ENCODE data around the gene SEMA4D. TPM values are rescaled to one million over a fixed set of nuclear protein-coding genes. Genes with fewer than 3 reads are reported as not detected.

SEMA4D gene
- total RNA-seq, 1 donor from 2014 or later, result 0.27 TPM

DNA sequence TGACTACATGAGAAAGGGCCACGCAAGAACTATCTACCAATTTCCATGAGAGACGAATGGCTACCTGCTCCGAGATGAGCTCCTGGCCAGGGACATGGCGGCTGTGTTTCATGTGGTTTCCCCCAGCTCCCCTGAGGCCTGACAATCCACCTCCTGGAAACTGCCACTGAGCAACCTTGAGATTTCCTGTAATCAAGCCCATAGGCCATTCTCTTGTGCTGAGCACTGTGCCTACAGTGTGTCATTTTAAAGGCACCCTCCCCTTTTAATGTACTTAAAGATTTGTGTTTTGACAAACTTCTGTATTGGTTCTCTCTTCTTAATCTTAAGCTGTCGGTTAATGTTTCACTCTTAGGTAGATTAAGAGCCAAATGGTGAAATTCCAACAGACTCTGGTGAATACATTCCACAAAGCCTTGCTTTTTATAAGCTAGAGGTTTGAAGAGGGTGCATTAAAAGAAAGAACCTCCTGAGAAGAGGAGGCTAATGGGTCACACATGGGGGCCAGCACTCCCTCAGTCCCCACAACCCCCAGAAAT lies 107.3 kb downstream of the SEMA4D start:
- DNase-seq (ENCODE audit: low read depth), result no peak

GRCh38 chr9:89390068-89390555 lies 107.8 kb downstream of the SEMA4D start:
- no peak for DNase-seq (ENCODE audit: low read depth)

DNA sequence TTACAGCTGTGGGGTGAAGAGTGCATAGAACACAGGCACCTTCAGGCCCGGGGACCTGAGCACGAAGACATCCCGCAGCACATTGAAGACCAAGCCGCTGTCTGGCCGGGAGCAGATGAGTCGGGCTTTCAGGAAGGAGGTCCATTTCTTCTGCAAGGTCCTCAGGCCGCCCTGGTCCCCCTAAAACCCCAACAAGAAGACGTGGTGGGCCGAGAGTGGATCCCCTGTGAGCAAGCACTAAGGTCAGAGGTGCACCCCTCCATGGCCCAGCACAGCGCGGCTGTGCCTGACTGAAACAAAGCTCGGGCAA lies 109.1 kb downstream of the SEMA4D start:
- no peak for DNase-seq (ENCODE audit: low read depth)

DNA sequence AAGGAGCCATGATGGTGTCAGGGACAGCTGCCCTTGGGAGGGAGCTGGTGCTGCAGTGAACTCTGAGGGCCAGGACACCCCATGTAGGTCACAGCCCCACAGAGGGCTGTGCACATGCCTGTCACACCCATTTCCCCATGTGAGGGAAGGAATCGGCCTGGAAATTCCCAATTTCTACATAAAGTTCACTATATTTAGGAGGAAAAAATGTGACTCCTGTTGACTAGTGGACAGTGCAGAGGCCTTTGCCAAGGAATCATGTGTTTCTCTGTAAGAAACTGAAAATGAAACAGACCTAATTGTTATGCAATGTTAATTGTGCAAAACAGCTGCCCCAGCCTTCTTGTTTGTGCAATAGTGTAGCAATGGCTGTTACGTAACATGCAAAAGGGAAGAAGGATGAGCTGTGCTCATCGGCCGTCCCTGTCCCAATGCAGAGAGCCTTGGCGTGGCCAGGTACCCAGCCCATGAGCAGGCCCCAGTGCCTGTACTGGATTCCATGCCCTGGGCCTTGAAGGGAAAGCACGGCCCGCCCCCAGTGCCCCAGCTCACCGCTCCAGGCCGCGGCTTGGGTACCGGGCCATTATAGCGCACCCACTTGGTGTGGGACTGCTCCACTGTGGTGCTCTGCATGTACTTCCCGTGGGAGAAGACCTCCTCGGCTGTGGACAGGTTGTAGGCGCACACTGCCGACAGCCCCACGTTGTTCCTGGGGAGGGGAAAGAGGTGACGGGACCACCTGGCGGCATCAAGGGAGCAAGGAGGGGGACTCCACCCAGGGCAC lies 109.6 kb downstream of the SEMA4D start:
- DNase-seq (ENCODE audit: low read depth), result peak; percentile 20

DNA sequence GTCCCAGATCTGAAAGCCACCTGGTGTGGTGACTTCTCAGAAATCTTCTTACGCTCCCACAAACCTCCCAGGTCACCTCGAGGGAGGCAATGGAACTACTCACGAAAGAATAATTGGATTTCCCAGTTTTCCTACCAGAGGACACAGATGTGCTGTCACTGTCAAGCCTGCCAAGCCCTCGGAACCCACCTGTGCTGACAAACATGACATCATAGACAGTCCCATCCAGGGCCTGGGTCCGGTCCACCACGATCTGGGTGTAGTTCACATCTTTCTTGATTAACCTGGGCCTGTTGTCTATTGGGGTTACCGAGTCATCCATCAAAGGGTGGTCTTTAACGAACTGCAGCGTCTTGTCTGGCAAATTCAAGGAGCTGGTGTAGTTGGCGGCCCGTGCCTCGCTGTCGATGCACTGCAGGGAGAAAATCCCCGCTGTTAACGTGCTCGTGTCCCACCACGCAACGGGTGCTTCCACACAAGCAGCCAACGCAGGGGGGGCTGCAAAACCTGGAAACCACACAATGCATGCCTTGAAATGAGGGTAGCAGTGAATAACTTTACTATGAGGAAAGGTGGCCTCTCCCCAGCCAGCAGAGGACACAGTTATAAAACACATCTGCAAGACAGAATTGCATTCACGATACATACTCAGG lies 110.6 kb downstream of the SEMA4D start:
- no peak for DNase-seq (ENCODE audit: low read depth)

GRCh38 chr9:89386797-89387196 lies 111.1 kb downstream of the SEMA4D start:
- no peak for DNase-seq (ENCODE audit: low read depth)

DNA sequence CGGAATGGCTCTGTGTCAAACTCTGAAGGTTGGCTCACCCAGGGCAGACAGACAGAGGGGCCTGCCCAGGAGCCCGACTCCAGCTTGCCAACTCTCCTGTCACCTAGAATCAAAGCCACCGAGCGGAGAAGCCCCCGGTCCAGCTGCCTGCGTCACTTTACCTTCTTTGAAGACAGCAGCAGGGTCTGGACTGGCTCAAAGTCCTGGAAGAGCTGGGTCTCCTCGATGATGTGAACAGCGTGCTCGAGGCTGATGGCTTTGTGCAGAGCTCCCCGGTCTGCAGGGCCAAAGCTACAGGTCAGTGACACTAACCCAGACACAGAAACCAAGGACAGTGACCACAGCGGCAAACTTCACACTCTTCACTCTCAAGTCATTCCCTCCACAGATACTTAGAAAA lies 111.7 kb downstream of the SEMA4D start:
- DNase-seq (ENCODE audit: low read depth), result no peak

- DNase-seq (ENCODE audit: low read depth), result no peak
Observed at GRCh38 chr9:89384783-89385182, 113.1 kb downstream of the SEMA4D start.

DNA sequence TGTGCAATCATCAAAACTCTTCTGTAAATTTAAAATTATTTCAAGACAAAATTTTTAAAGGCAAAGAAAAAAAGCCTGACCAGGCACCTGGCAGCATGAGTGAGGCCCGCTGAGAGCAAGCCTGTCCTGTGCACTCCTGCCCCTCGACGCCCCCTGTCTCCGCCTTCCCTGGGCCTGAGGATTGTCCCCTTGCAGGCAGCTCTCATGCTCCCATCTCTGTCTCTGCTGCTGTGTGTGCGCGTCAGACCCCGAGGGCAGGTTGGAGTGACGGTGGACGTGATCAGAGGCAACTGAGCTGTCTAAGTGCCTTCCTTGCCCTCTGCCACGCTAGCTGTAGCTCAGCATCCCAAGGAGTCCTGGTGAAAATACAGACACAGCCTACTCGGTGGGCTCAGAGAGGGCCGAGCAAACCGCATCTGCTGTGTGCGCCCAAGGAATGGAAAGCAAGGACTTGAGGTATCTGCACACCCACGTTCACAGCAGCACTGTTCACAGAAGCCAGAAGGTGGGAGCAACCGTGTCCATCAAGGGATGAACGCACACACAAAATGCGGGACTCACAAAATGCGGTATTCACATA lies 114.1 kb downstream of the SEMA4D start:
- no peak for DNase-seq (ENCODE audit: low read depth)

DNA sequence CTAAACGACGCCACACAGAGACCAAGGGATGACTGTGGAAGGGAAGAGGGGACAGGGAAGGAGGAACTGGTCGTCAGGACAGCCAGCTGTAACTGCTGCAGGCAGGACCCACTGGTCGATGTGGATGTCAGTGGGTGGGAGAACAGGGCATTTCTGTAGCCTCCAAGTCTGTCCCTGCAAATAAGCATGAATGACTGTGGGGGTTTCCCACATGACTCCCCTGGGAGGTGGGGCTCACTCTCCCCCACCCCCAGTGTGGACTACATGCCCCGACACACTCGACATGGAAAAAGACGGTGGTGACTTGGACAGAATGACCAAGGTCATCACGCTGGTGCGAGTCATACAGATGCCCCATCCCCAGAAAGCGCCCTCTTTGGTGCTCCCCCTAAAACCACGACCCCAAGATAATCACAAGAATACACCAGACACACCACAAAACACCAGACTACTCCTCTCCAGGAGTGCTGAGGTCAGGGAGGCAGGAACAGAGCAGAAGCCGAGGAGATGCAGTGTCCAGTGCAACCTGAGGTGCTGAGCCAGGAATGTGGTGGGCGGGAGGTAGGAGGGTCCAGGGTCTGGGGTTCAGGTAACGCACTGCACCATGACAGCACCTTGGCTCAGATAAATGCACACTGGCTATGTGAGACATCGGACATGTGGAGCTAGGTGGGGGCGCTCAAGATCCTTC lies 114.7 kb downstream of the SEMA4D start:
- DNase-seq (ENCODE audit: low read depth), result no peak

- DNase-seq (ENCODE audit: low read depth), result no peak
Observed at GRCh38 chr9:89382026-89382986, 115.6 kb downstream of the SEMA4D start.

DNA sequence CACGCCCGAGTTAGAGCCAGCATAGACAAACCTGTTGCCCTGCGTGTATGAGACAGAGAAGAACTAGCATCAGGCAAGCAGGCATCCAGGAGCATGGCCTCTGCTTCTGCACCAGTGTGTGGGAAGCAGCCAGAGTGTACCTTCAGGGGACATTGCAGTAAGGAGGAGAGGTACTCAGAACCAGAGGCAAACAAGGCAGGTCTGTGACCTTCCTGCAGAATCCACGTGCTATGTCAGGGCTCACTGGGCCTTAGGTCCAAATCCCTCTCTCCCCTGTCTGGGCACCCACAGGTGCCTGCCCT lies 116.7 kb downstream of the SEMA4D start:
- no peak for DNase-seq (ENCODE audit: low read depth)

DNA sequence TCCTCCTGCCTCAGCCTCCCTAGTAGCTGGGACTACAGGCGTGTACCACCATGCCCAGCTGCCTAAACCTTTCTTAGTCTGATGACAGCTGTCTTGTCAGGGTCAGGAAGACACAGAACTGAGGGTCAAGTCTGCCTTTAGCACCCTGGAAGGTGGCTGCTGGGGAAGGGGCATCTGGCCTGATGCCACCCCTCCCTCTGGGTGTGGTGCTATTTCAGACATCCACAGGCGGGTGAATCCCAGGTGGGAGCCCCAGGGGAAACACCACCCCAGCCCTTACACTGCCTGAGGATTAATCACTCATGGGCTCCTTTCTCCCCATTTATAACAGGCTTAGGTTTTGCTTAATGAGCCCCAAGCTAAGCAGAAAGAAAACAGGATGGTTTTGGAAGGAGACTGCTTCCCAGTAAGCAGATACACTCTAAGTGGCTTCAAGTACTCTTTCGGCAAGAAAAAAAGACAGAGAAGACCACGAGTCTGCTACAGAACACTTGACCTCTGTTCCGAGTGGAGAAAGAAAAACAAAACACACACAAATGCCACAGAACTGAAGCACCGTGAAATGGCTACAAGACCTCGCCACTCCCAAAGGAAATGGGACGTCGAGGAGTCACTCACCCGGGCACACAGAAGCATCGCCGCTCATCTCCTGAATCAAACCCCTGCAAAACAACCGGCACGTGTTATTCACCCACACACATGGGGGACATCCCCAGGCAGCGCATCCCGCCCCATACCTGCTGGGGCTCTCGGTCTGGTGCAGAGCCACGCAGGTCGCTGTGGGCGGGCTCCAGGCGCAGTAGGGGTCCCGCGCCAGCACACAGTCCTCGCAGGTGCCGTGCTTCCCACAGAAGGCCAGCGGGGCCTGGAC lies 117.2 kb downstream of the SEMA4D start:
- DNase-seq (ENCODE audit: low read depth), result no peak

- no peak for DNase-seq (ENCODE audit: low read depth)
Observed at GRCh38 chr9:89379508-89380115, 118.3 kb downstream of the SEMA4D start.

- no peak for DNase-seq (ENCODE audit: low read depth)
Observed at GRCh38 chr9:89379031-89379430, 118.9 kb downstream of the SEMA4D start.

DNA sequence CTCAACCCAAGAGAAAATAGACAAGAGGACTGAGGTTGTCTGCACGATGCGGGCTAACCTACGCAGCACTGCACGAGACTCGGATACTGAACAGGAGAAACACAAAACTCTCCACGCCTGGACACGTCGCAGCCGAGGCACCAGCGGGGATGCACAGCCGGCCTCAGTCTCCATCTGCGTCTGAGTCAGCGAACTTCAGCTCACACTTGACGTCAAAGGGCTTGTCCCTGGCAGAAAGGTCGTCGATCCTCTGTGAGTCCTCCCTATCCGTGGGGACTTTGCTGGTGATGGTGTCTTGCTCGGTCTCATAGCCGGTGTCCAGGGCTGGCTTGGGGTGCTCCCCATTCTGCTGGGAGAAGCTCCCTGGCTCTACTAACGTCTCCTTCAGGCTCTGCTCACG lies 119.4 kb downstream of the SEMA4D start:
- no peak for DNase-seq (ENCODE audit: low read depth)

DNA sequence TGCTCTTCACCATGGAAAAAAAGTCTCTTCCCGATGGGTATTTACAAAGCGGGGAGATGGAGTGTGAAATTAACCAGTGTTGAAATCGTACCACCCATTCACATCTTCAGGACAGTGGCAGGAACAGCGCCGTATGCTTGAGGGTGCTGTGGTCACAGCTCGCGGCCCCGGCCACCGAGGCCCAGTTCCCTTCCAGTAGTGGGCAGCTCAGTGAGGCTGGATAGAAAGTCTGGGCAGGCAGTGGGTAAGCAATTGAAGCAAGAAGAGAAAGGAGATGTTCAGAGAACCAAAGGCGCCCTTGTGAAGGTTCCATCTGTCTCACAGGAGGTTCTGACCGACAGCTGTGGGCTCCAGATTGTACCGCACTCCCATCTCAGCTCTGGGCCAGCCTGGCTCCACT lies 120.5 kb downstream of the SEMA4D start:
- DNase-seq (ENCODE audit: low read depth), result no peak

- DNase-seq (ENCODE audit: low read depth), result no peak
Observed at GRCh38 chr9:89376741-89377351, 121.1 kb downstream of the SEMA4D start.

DNA sequence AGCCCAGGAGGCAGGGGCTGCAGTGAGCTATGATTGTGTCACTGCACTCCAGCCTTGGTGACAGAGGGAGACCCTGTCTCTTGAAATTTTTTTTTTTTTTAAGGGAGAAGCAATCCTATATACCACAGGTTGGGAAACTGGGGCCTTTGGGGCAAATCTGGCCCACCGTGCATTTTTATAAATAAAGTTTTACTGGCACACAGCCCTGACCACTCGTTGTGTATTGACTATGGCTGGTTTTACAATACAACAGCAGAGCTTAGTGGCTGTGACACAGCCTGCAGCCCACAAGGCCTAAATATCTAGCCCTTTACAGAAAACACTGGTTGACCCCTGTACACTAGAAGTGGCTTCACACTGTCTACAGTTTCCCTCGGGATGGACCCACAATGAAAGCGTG lies 121.6 kb downstream of the SEMA4D start:
- DNase-seq (ENCODE audit: low read depth), result no peak
